ENCODE results near the gene PLCD1. TPM values are rescaled to one million over a fixed set of nuclear protein-coding genes. Genes with fewer than 3 reads are reported as not detected.

The PLCD1 gene
- total RNA-seq, 1 donor from 2014 or later: 38.6 TPM

DNA sequence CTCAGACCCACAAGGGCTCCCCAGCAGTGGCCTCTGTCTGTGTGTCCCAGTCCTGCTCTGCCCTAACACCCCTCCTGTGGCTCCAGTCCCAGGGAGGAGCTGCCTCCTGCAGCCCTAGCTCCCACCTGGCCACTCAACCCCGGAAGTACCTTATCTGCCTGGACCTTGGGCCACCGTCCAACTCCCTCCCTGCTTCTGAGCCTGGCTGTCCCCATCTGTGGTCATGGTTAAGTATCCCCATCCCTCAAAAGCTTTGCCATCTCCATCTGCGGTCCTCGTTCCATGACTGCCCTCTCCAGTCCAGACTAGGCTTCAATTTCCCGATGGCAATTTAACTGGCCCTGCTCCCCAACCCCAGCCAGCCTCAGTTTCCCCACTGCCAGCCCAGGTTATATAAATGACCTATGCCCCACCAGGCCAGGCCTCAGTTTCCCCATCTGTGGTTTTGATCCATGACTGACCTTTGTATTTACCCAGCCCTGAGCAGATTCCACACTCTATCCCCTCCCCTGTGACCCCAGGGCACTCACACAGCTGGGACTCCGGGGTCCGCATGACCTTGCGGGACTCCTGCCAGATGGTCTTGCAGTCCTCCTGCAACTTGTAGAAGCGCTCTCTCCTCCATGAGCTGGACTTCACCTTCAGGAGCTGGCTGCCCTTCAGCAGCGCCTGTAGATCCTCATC, 9.6 kb downstream of the PLCD1 start:
- Mint-ChIP-seq H3K4me3 (no peak overlapping the region), H3K4me1 (peaks cover 4% of the 10 kb centered on the region), H3K9me3 (no peaks in the 10 kb centered on the region), H3K27ac (no peak overlapping the region), H3K27me3 (ENCODE audit: insufficient read depth, low read depth) (peaks cover 7% of the 10 kb centered on the region), H3K36me3 (peaks cover 19% of the 10 kb centered on the region)
- peaks cover 39% of the 10 kb centered on the region for H4K20me1 ChIP-seq (ENCODE audit: low read depth)
- H3K27me3 ChIP-seq: peaks cover 4% of the 10 kb centered on the region
- no peaks in the 10 kb centered on the region for H3K36me3 ChIP-seq
- no peak for TF ChIP-seq EZH2 (IDR thresholded peaks at IDR 0.05)
- no peak for TF ChIP-seq EZH2phosphoT487 (IDR thresholded peaks at IDR 0.05)
- TF ChIP-seq, protein P1, sequence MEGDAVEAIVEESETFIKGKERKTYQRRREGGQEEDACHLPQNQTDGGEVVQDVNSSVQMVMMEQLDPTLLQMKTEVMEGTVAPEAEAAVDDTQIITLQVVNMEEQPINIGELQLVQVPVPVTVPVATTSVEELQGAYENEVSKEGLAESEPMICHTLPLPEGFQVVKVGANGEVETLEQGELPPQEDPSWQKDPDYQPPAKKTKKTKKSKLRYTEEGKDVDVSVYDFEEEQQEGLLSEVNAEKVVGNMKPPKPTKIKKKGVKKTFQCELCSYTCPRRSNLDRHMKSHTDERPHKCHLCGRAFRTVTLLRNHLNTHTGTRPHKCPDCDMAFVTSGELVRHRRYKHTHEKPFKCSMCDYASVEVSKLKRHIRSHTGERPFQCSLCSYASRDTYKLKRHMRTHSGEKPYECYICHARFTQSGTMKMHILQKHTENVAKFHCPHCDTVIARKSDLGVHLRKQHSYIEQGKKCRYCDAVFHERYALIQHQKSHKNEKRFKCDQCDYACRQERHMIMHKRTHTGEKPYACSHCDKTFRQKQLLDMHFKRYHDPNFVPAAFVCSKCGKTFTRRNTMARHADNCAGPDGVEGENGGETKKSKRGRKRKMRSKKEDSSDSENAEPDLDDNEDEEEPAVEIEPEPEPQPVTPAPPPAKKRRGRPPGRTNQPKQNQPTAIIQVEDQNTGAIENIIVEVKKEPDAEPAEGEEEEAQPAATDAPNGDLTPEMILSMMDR (IDR thresholded peaks at IDR 0.05): no peak
- no peaks in the 10 kb centered on the region for H3K9me3 ChIP-seq (ENCODE audit: low read depth)
- H3K79me2 ChIP-seq (ENCODE audit: low read depth): peaks cover 10% of the 10 kb centered on the region
- no peaks in the 10 kb centered on the region for H3K4me1 ChIP-seq
- no peak overlapping the region for H2AFZ ChIP-seq (replicated peaks)
- H3K4me2 ChIP-seq: no peak overlapping the region
- peaks cover 8% of the 10 kb centered on the region for H3F3A ChIP-seq (ENCODE audit: low read depth)
- no peak overlapping the region for H3K4me3 ChIP-seq
- no peak for DNase-seq (ENCODE audit: low spot score)
- no peak overlapping the region for H3K9ac ChIP-seq
- no peak overlapping the region for H3K27ac ChIP-seq

- peaks cover 3% of the 10 kb centered on the region for H3K27me3 ChIP-seq
- peaks cover under 1% of the 10 kb centered on the region for H3K4me1 Mint-ChIP-seq
- no peak overlapping the region for H3K4me3 ChIP-seq
- H3K27ac Mint-ChIP-seq: peak overlapping the region; percentile 44
- H2AFZ ChIP-seq (replicated peaks): no peak overlapping the region
- peaks cover 33% of the 10 kb centered on the region for H4K20me1 ChIP-seq (ENCODE audit: low read depth)
- no peaks in the 10 kb centered on the region for H3K36me3 ChIP-seq
- TF ChIP-seq EZH2phosphoT487 (IDR thresholded peaks at IDR 0.05) (no peak), EZH2 (IDR thresholded peaks at IDR 0.05) (no peak)
- TF ChIP-seq, protein P1 (IDR thresholded peaks at IDR 0.05): no peak
- H3K9me3 Mint-ChIP-seq: no peaks in the 10 kb centered on the region
- H3K4me3 Mint-ChIP-seq: no peak overlapping the region
- H3K9ac ChIP-seq: no peak overlapping the region
- H3K36me3 Mint-ChIP-seq: peaks cover 26% of the 10 kb centered on the region
- peaks cover 8% of the 10 kb centered on the region for H3K79me2 ChIP-seq (ENCODE audit: low read depth)
- H3K27ac ChIP-seq: no peak overlapping the region
- peaks cover under 1% of the 10 kb centered on the region for H3F3A ChIP-seq (ENCODE audit: low read depth)
- no peaks in the 10 kb centered on the region for H3K4me1 ChIP-seq
- no peaks in the 10 kb centered on the region for H3K9me3 ChIP-seq (ENCODE audit: low read depth)
- no peak for DNase-seq (ENCODE audit: low spot score)
- no peak overlapping the region for H3K4me2 ChIP-seq
- H3K27me3 Mint-ChIP-seq (ENCODE audit: insufficient read depth, low read depth): peaks cover 7% of the 10 kb centered on the region
Observed at GRCh38 chr3:38018296-38019266, 10.9 kb downstream of the PLCD1 start.

GRCh38 chr3:38017445-38018295, 11.8 kb downstream of the PLCD1 start:
- peaks cover 26% of the 10 kb centered on the region for H3K36me3 Mint-ChIP-seq

More at GRCh38 chr3:38017445-38018295, 11.8 kb downstream of the PLCD1 start:
- no peaks in the 10 kb centered on the region for H3K9me3 ChIP-seq (ENCODE audit: low read depth)
- Mint-ChIP-seq H3K27ac (no peak overlapping the region), H3K4me1 (no peaks in the 10 kb centered on the region), H3K27me3 (ENCODE audit: insufficient read depth, low read depth) (peaks cover 7% of the 10 kb centered on the region), H3K9me3 (no peaks in the 10 kb centered on the region), H3K4me3 (no peak overlapping the region)
- no peak overlapping the region for H2AFZ ChIP-seq (replicated peaks)
- no peaks in the 10 kb centered on the region for H3F3A ChIP-seq (ENCODE audit: low read depth)
- H3K36me3 ChIP-seq: no peaks in the 10 kb centered on the region
- H3K79me2 ChIP-seq (ENCODE audit: low read depth): no peaks in the 10 kb centered on the region
- no peak overlapping the region for H3K4me3 ChIP-seq
- no peak for TF ChIP-seq EZH2 (IDR thresholded peaks at IDR 0.05)
- TF ChIP-seq, protein P1 (IDR thresholded peaks at IDR 0.05): no peak
- no peak for TF ChIP-seq EZH2phosphoT487 (IDR thresholded peaks at IDR 0.05)
- no peaks in the 10 kb centered on the region for H3K27me3 ChIP-seq
- no peaks in the 10 kb centered on the region for H3K4me1 ChIP-seq
- no peak overlapping the region for H3K27ac ChIP-seq
- H3K9ac ChIP-seq: no peak overlapping the region
- no peak for DNase-seq (ENCODE audit: low spot score)
- H3K4me2 ChIP-seq: no peak overlapping the region
- H4K20me1 ChIP-seq (ENCODE audit: low read depth): peaks cover 24% of the 10 kb centered on the region

All from neural progenitor cell (in vitro differentiated cells).